Stimulated activated naive B cell treated with anti-CD40 and anti-IgM and Interleukin-4, amounts not matched to agents 10 μg/mL and 1 μg/mL and 100 μg/mL, for 72 hours (primary cell): ENCODE data around the gene SRP9.
A peak's percentile ranks its signal among the peaks of the same experiment; 100 is the strongest.

Experiments
- ATAC-seq, 2 donors: fragments of 150-1000 bp; cut with Tn5 transposase; replicated peaks; 2 replicates each; pipeline ENCODE4 v1.10.0; 2021; ENCODE audit warnings: moderate library complexity in 1 of 2
- DNase-seq: peaks from one replicate; pipeline ENCODE4 v3.0.0; 2021
- H3K27ac Mint-ChIP-seq: one replicate; pipeline ENCODE4 v1.8.0; 2022; ENCODE audit warnings: mild to moderate bottlenecking, mixed read lengths
- H3K27me3 Mint-ChIP-seq, 2 donors: one replicate each; pipeline ENCODE4 v1.8.0; 2022; ENCODE audit warnings: mixed read lengths in 2 of 2
- H3K36me3 Mint-ChIP-seq, 2 donors: one replicate each; pipeline ENCODE4 v1.8.0; 2022; ENCODE audit warnings: mixed read lengths in 2 of 2, mild to moderate bottlenecking in 1 of 2
- H3K4me1 Mint-ChIP-seq, 2 donors: one replicate each; pipeline ENCODE4 v1.8.0; 2022; ENCODE audit warnings: mixed read lengths in 2 of 2, mild to moderate bottlenecking in 1 of 2
- H3K4me3 Mint-ChIP-seq, 2 donors: one replicate each; pipeline ENCODE4 v1.8.0; 2022; ENCODE audit warnings: mild to moderate bottlenecking in 2 of 2, mixed read lengths in 2 of 2, moderate library complexity in 1 of 2
- H3K9me3 Mint-ChIP-seq, 2 donors: one replicate each; pipeline ENCODE4 v1.8.0; 2022; ENCODE audit warnings: mixed read lengths in 2 of 2, mild to moderate bottlenecking in 1 of 2

Gene SRP9

DNA sequence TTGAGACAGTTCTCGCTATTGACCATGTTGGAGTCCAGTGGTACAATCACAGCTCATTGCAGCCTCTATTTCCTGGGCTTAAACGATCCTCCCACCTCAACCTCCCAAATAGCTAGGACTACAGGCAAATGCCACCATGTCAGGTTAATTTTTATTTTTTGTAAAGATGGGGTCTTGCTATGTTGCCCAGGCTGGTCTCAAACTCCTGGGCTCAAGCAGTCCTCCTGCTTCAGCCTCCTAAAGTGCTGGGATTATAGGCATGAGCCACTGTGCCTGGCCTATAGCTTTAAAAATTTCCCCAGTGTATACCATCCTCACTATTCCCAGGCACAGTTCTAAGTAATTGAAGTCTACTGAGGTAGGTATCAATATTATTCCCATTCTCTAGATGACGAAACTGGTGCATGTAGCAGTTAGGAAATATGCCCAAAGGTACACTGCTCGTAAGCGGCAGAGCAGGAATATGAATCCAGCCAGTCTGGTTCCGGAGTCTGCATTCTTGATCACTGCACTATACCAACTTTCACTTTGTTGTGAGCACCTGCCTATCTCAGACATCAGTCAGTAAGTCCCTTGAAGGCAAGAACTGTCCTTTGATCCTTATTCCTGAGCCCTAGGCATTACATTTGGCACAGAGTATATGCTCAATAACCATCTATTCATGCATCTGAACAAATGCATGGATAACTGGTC lies 11.5 kb upstream of the SRP9 start:
- Mint-ChIP-seq H3K27me3 (peaks cover 0 to 3% of the 10 kb centered on the region in 2 donors), H3K36me3 (no peaks in the 10 kb centered on the region), H3K4me3 (no peak overlapping the region), H3K4me1 (peaks cover 12 to 15% of the 10 kb centered on the region in 2 donors), H3K9me3 (no peaks in the 10 kb centered on the region), H3K27ac (no peak overlapping the region)
- DNase-seq, result no peak
- ATAC-seq, result no peak

DNA sequence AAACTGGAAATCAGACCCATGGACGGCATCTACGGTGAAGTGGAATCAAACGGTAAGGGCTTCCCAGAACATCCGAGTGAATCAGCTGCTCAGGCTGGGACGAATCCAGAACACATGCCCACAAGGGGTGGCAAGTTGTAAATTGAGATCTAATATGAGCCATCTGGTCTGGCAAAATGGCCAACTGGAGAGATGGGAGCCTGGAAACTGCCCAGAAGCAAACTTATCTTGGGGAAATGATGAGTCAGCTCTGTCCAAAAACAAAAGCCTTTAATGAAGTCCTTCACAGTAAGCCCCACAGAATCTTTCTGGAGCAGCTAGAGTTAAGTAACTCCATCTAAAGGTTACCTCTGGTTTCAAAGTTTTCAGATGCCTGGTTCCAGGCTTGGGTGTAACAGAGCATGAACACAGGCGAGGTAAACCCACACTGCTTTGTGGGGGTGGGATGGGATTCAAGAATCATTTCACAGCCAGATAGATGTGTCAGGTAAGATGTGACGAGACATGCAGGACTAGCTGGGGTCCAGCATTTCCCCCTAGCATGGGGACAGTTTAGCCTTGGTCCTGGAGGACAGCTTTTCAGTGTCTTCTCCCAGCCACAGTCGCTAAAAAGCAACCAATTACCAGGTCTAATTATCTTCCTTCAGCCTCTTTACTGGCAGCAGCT lies 10.5 kb upstream of the SRP9 start:
- no peaks in the 10 kb centered on the region for H3K36me3 Mint-ChIP-seq
- H3K27ac Mint-ChIP-seq, result no peak overlapping the region
- H3K9me3 Mint-ChIP-seq, result no peaks in the 10 kb centered on the region
- H3K27me3 Mint-ChIP-seq, result peaks cover 0 to 3% of the 10 kb centered on the region in 2 donors
- DNase-seq (no peak), ATAC-seq (no peak)
- peaks cover 12 to 15% of the 10 kb centered on the region in 2 donors for H3K4me1 Mint-ChIP-seq
- no peak overlapping the region for H3K4me3 Mint-ChIP-seq

DNA sequence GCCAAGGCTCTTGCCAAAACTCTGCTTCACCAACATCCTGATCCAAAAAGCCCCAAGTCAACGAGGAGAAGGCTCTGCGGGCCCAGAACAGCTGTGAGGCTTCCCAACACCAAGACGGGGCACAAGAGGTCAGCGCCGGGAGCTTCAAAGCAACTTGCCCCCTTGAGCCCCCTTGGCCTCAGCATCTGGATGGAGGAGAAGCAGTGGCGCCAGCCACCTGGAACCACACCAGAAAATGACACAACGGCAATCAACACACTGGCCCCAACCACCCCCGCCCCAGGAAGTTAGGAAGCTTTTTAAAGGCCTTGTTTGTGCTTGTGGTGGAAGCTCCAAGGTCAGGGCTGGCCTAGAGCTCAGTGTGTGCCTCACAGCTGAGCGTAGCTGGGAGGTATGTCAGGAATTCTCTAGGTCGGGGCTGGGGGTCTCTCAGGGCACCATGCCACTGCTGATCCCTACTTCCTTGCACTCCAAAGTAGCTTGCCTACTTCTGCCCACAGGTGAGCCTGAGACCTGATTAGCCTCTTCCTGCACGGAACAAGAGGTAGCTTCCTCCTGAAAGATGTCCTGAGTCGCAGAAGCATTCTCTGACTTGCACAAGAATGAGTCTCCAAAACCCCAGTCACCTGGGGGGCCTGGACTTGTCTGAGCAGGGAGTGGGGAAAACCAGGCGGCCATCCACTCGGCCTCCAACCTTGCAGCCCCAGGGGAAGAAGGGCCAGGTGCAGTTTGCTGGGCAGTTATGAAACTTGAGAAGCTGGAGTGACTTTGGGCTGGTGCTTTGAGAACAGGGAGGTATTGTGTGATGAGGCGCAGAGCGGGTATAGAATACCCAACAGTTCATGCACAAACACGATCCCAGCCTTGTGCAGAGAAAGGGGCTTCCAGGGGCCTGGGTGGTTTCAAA lies 9.7 kb upstream of the SRP9 start:
- Mint-ChIP-seq H3K4me3 (no peak overlapping the region), H3K27ac (no peak overlapping the region), H3K36me3 (no peaks in the 10 kb centered on the region), H3K9me3 (no peaks in the 10 kb centered on the region), H3K4me1 (peaks cover 12 to 15% of the 10 kb centered on the region in 2 donors), H3K27me3 (peaks cover 0 to 3% of the 10 kb centered on the region in 2 donors)
- ATAC-seq, result no peak
- no peak for DNase-seq

DNA sequence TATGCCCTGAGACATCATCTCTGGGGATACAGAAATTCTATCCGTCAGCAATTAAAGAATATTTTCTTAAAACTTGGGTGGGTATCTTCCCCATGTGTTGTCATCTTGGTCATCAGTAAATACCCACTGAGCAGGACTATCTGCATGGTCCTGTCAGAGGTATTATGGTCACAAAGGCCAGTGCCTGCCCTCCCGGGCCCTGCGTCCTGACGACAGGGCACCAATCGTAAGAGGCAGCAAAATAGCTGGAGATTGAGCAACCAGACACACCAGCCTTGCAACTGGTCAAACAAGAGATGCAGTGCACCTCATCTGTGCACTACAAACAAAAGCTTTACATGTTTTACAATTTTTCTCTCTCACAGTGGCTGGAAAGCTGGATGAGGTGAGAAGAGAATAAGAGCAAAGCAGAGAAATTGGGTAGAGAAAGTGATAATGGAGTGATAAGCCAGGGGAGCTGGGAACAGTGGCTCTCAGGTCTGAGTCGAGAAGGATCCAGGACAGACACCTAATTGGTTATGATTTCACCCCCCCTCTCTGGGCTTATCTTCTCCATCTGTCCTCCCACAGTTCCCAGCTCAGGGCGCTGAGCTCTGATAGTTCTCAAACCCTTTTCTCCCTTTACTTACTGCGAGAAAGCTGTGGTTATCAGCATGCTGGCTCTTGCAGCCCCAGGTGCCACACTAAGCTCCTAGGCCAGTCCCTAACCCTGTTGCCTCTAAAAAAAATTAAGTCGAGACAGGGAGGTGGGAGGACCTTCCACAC lies 8.8 kb upstream of the SRP9 start:
- Mint-ChIP-seq H3K9me3 (no peaks in the 10 kb centered on the region), H3K4me1 (peaks cover 13 to 14% of the 10 kb centered on the region in 2 donors), H3K27me3 (peaks cover 0 to 3% of the 10 kb centered on the region in 2 donors), H3K4me3 (no peak overlapping the region), H3K27ac (no peak overlapping the region), H3K36me3 (no peaks in the 10 kb centered on the region)
- ATAC-seq (no peak), DNase-seq (no peak)

DNA sequence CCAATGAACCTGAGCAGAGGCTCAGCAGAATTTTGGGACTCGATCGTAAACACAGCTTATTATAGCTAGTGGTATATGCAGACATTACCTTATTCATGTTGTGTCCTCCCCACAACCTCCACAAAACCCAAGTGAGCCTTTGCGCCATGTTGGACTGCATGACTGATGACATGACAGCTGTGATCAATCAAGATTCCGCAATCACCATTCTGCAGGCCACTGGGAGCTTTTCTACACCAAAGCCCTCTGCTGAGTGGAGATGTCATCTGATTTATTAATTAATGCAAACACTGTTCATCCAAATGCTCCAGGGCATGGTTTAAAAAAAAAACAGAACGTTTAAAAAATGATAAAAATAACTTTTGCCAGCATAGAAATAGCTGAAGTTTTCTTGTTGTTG lies 7.9 kb upstream of the SRP9 start:
- Mint-ChIP-seq H3K4me1 (peaks cover 5% of the 10 kb centered on the region in 2 donors), H3K27ac (no peak overlapping the region), H3K9me3 (no peaks in the 10 kb centered on the region), H3K4me3 (no peak overlapping the region), H3K36me3 (no peaks in the 10 kb centered on the region), H3K27me3 (peaks cover 0 to 3% of the 10 kb centered on the region in 2 donors)
- ATAC-seq (no peak), DNase-seq (no peak)

DNA sequence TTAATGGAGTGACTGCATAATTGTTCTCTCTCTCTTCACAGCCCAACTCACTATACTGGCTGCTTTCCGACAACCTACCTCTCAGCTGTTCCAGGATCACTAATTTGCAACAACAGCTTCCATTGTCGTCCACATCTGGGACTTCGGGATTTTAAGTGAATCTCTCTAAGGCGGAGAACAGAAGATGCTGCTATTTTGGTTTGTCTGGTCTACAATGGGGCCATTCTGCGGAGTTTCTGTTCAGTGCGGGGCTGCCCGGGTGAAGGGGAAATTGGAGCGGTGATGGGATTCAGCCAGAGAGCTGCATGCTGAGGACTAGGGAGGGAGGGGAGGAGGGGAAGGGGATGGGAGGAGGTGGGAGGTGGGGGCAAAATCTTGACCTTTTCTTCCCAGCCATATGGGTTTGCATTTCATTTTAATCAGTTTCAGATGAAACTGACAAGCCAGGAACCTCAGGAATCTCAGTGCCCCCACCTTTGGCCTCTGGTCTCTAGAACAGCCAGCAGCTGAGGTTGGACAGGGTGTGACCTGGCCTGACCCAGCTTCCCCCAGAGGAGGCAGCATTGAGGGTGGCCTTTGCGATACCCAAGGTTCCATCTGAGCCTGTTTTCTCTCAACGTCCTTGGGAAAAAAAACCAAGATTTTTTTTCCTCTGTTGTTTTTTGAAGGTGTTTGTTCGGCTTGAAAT lies 6.9 kb upstream of the SRP9 start:
- Mint-ChIP-seq H3K9me3 (no peaks in the 10 kb centered on the region), H3K4me3 (no peak overlapping the region), H3K36me3 (peaks cover 0 to 3% of the 10 kb centered on the region in 2 donors), H3K27ac (no peak overlapping the region), H3K27me3 (peaks cover 0 to 3% of the 10 kb centered on the region in 2 donors), H3K4me1 (peaks cover 0 to 8% of the 10 kb centered on the region in 2 donors)
- no peak for ATAC-seq
- DNase-seq, result no peak

DNA sequence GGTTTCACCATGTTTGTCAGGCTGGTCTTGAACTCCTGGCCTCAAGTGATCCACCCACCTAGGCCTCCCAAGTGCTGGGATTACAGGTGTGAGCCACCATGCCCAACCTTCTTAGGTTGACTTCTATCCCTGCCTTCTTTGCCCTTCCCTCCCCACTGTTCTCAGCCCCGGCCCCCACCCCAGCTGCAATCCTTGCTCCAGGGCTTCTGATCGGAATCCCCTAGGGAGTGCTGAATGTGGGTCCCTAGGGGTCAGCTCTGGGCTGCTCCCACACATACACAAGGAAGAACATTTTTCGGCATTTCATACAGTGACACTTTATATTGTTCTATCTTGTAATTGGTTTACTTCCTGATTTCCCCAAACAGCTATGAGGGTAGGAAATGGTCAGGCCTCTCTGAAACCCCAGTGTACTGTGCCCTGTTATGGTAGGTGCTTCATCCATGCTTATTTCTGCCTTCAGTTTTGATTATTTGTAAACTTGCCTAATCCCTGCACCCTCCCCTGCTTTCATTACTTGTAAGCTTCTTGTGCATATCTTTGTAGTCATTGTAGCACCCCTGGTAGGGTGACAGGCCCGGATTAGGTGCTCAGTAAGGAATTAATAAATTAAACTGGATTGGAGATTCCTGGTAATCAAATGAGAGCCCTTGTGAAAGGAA lies 5.8 kb upstream of the SRP9 start:
- H3K4me1 Mint-ChIP-seq, result peaks cover 0 to 6% of the 10 kb centered on the region in 2 donors
- no peaks in the 10 kb centered on the region for H3K9me3 Mint-ChIP-seq
- no peak overlapping the region for H3K27ac Mint-ChIP-seq
- no peaks in the 10 kb centered on the region for H3K27me3 Mint-ChIP-seq
- peaks cover 0 to 3% of the 10 kb centered on the region in 2 donors for H3K36me3 Mint-ChIP-seq
- no peak overlapping the region for H3K4me3 Mint-ChIP-seq
- DNase-seq (no peak), ATAC-seq (peak in 1 of 2 donors; percentile 40)

DNA sequence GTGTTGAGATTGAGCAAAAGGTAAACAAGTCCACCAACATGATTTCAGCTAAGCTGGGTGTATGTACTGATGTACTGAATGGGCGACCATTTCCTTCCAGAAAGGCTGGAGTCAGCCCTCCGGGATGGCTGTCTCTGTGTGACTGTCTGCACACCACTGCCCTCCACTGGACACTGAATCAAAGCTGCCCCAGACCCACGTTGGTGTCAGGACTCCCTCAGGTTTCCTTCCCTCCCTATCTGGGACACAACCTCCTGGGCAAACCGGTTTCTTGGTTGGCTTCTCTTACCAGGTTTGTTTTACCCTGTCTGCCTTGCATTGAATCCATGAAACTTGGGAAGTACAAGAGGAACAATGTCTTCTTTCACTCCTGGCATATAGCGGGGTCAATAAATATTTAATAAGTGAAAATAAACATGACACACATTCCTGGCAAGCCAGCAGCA lies 5.3 kb upstream of the SRP9 start:
- DNase-seq (peak; percentile 24), ATAC-seq (peak; percentile 75 to 83)
- Mint-ChIP-seq H3K4me1 (peaks cover 0 to 5% of the 10 kb centered on the region in 2 donors), H3K27me3 (no peaks in the 10 kb centered on the region), H3K36me3 (peaks cover 0 to 3% of the 10 kb centered on the region in 2 donors), H3K4me3 (no peak overlapping the region), H3K9me3 (no peaks in the 10 kb centered on the region), H3K27ac (no peak overlapping the region)

DNA sequence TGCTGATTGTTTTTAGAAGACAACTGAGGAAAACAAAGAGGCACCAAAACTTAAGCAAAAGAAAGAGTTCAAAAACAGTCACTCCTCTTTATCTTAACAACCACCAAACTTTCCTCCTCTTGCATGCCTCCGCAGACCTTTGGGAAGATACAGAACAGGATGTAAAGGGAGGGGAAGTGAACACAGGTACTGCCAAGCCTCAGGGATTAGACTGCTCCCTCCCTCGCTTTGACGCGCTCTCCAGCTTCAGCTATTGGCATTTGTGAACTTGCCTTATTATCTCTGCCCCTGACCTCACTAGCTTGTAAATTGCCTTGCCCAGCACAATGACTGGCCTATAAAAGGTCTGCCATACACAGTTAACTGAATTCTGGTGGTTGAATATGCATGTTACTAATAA lies 4.8 kb upstream of the SRP9 start:
- Mint-ChIP-seq H3K27me3 (no peaks in the 10 kb centered on the region), H3K36me3 (peaks cover 0 to 3% of the 10 kb centered on the region in 2 donors), H3K27ac (no peak overlapping the region), H3K4me3 (no peak overlapping the region), H3K9me3 (no peaks in the 10 kb centered on the region), H3K4me1 (peaks cover 0 to 5% of the 10 kb centered on the region in 2 donors)
- no peak for DNase-seq
- ATAC-seq, result no peak

DNA sequence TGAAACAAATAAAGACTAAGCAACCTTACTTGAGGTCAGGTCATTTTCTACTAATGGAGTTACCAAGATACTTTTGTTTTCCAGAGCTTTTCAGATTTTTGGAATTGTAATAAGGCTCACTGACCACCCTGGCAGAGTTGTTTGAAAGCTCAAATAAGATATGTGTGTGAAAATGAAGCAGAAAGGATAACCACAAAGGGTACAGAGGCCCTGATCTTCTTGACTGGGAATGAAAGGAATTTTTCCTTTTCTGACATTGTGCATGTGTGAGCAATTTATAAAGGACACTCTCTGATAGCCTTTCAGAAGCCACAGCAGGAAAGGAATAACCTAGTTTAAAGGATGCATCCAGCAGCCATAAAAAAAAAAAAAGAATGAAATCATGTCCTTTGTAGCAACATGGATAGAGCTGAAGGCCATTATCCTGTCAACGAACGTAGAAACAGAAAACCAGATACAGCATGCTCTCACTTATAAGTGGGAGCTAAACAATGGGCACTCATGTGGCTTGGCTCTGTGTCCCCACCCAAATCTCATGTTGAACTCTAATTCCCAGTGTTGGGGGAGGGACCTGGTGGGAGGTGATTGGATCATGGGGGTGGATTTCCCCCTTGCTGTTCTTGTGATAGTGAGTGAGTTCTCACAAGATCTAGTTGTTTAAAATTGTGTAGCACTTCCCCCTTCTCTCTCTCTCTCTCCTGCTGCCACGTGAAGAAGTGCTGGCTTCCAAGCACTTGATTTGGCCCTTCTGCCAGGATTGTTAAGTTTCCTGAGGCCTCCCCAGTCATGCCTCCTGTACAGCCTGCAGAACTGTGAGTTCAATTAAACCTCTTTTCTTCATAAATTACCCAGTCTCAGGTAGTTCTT lies 3.1 kb upstream of the SRP9 start:
- H3K4me1 Mint-ChIP-seq, result peaks cover 0 to 5% of the 10 kb centered on the region in 2 donors
- DNase-seq (no peak), ATAC-seq (no peak)
- no peaks in the 10 kb centered on the region for H3K27me3 Mint-ChIP-seq
- H3K9me3 Mint-ChIP-seq, result no peaks in the 10 kb centered on the region
- H3K4me3 Mint-ChIP-seq, result no peak overlapping the region
- H3K36me3 Mint-ChIP-seq, result peaks cover 0 to 6% of the 10 kb centered on the region in 2 donors
- H3K27ac Mint-ChIP-seq, result no peak overlapping the region

DNA sequence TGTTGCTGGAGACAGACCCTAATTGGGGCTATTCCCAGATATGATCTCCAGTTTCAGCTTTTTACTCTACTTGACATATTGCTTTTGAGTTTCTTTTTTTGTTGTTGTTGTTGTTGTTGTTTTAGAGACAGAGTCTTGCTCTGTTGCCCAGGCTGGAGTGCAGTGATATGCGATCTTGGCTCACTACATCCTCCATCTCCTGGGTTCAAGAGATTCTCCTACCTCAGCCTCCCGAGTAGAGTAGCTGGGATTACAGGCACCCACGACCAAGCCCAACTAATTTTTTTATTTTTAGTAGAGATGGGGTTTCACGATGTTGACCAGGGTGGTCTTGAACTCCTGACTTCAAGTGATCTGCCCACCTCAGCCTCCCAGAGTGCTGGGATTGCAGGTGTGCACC lies 1.3 kb upstream of the SRP9 start:
- Mint-ChIP-seq H3K27ac (no peak overlapping the region), H3K4me3 (no peak overlapping the region), H3K4me1 (peaks cover 8 to 12% of the 10 kb centered on the region in 2 donors), H3K36me3 (peaks cover 6 to 13% of the 10 kb centered on the region in 2 donors), H3K27me3 (no peaks in the 10 kb centered on the region), H3K9me3 (no peaks in the 10 kb centered on the region)
- no peak for ATAC-seq
- no peak for DNase-seq

DNA sequence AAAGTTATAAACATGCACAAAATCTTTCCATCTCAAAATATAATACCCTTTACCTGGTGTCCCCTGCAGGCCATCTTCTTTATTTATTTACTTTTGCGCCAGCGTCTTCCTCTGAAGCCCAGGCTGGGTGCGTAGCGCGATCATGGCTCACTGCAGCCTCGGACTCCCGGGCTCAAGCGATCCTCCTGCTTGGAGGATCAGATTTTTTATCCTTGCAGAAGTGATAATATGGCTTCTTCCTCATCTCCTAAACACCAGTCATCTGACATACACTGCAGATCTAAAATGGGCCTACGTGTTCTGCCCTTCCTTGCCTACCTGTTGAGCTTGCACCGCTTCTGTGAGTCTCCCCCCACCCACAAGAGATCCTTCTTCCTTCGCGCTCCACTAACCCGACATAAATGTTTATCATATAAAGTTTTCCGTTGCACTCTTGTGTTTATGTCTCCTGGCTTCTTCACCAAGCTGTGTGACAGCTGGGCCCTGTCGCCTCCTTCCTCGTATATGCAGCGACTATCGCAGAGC lies 506 bp upstream of the SRP9 start:
- DNase-seq (no peak), ATAC-seq (peak; percentile 12 to 22)
- Mint-ChIP-seq H3K27ac (no peak overlapping the region), H3K27me3 (no peaks in the 10 kb centered on the region), H3K4me3 (no peak overlapping the region), H3K4me1 (peaks cover 13% of the 10 kb centered on the region in 2 donors), H3K9me3 (no peaks in the 10 kb centered on the region), H3K36me3 (peaks cover 6 to 16% of the 10 kb centered on the region in 2 donors)
